Activated CD4-positive, alpha-beta T cell treated with anti-CD3 and anti-CD28 coated beads, Interleukin-2, amount 10 ng/mL, durations not matched to agents 7 days and 5 days (primary cell): ENCODE measurements around the gene TMEM163. TPM values are rescaled to one million over a fixed set of nuclear protein-coding genes. Genes with fewer than 3 reads are reported as not detected.

ENCODE experiments used
- CTCF ChIA-PET: fragments of 350-600 bp; sonication (Branson Sonifier 250); formaldehyde crosslinking; loops from one replicate; lab custom pipeline; 2021; ENCODE audit warnings: antibody characterized with exemption; lab: Charles Lee
- POLR2A ChIA-PET: fragments of 350-600 bp; sonication (Branson Sonifier 250); formaldehyde crosslinking; loops from one replicate; lab custom pipeline; 2021; ENCODE audit warnings: antibody characterized with exemption; lab: Charles Lee
- DNase-seq: peaks from one replicate; pipeline ENCODE4 v3.0.0-alpha.2; 2020
- H3K27ac Mint-ChIP-seq: one replicate; pipeline ENCODE4 v1.8.0; 2021; ENCODE audit warnings: mild to moderate bottlenecking, moderate library complexity, mixed read lengths
- H3K27me3 Mint-ChIP-seq: one replicate; pipeline ENCODE4 v1.8.0; 2021; ENCODE audit warnings: mixed read lengths
- H3K36me3 Mint-ChIP-seq: one replicate; pipeline ENCODE4 v1.8.0; 2021; ENCODE audit warnings: low read depth, mixed read lengths
- H3K4me1 Mint-ChIP-seq: one replicate; pipeline ENCODE4 v1.8.0; 2021; ENCODE audit warnings: mixed read lengths
- H3K4me3 Mint-ChIP-seq: one replicate; pipeline ENCODE4 v1.8.0; 2021; ENCODE audit warnings: mild to moderate bottlenecking, moderate library complexity, mixed read lengths
- H3K9me3 Mint-ChIP-seq: one replicate; pipeline ENCODE4 v1.8.0; 2021; ENCODE audit warnings: mixed read lengths
- total RNA-seq, 2 experiments: library from RNA; stranded (reverse); gene quantifications; one replicate each; pipeline ENCODE4 v1.2.3, GENCODE V29; 2021

TMEM163 gene
- total RNA-seq, 2 experiments from 2014 or later = not detected

- no peak overlapping the region for H3K4me3 Mint-ChIP-seq
- POLR2A ChIA-PET = interaction anchor here (0.6 kb wide), 1 partner anchor 780 kb away, joined by 4 read pairs; no protein-coding TSS in a partner anchor
- H3K4me1 Mint-ChIP-seq = no peaks in the 10 kb centered on the region
- no peaks in the 10 kb centered on the region for H3K36me3 Mint-ChIP-seq
- H3K27ac Mint-ChIP-seq = no peak overlapping the region
- CTCF ChIA-PET = interaction anchor here (1.1 kb wide), 1 partner anchor 10 kb away, joined by 4 read pairs; no protein-coding TSS in a partner anchor
- H3K27me3 Mint-ChIP-seq = no peaks in the 10 kb centered on the region
- H3K9me3 Mint-ChIP-seq = peaks cover 13% of the 10 kb centered on the region
- no peak for DNase-seq
Measured at GRCh38 chr2:134611316-134611715, 107.5 kb downstream of the TMEM163 start.

- Mint-ChIP-seq H3K9me3 (peaks cover 13% of the 10 kb centered on the region), H3K36me3 (no peaks in the 10 kb centered on the region), H3K4me3 (no peak overlapping the region), H3K27ac (no peak overlapping the region), H3K27me3 (no peaks in the 10 kb centered on the region), H3K4me1 (no peaks in the 10 kb centered on the region)
- ChIA-PET CTCF (interaction anchor here (0.6 to 1.1 kb wide), 2 partner anchors 10 to 1211 kb away, joined by 3 to 4 read pairs; no protein-coding TSS in a partner anchor), POLR2A (interaction anchor here (0.6 kb wide), 1 partner anchor 780 kb away, joined by 4 read pairs; no protein-coding TSS in a partner anchor)
- DNase-seq = no peak
Measured at GRCh38 chr2:134610871-134611270, 107.9 kb downstream of the TMEM163 start.

- Mint-ChIP-seq H3K4me1 (no peaks in the 10 kb centered on the region), H3K36me3 (no peaks in the 10 kb centered on the region), H3K4me3 (no peak overlapping the region), H3K27me3 (no peaks in the 10 kb centered on the region), H3K27ac (no peak overlapping the region), H3K9me3 (peaks cover 13% of the 10 kb centered on the region)
- no peak for DNase-seq
- POLR2A ChIA-PET = no interaction called here
- CTCF ChIA-PET = interaction anchor here (1.1 kb wide), 1 partner anchor 9 kb away, joined by 4 read pairs; no protein-coding TSS in a partner anchor
Measured at GRCh38 chr2:134609924-134610513, 108.8 kb downstream of the TMEM163 start.

- DNase-seq = no peak
- Mint-ChIP-seq H3K27me3 (no peaks in the 10 kb centered on the region), H3K4me3 (no peak overlapping the region), H3K36me3 (no peaks in the 10 kb centered on the region), H3K9me3 (peaks cover 2% of the 10 kb centered on the region), H3K4me1 (no peaks in the 10 kb centered on the region), H3K27ac (no peak overlapping the region)
- ChIA-PET CTCF (no interaction called here), POLR2A (no interaction called here)
Measured at GRCh38 chr2:134603966-134604365, 114.8 kb downstream of the TMEM163 start.

GRCh38 chr2:134602666-134603065, 116.1 kb downstream of the TMEM163 start:
- Mint-ChIP-seq H3K4me1 (no peaks in the 10 kb centered on the region), H3K9me3 (peaks cover 4% of the 10 kb centered on the region), H3K27me3 (no peaks in the 10 kb centered on the region), H3K4me3 (no peak overlapping the region), H3K36me3 (no peaks in the 10 kb centered on the region), H3K27ac (no peak overlapping the region)
- ChIA-PET CTCF (no interaction called here), POLR2A (no interaction called here)
- DNase-seq = no peak

- no peaks in the 10 kb centered on the region for H3K27me3 Mint-ChIP-seq
- ChIA-PET POLR2A (no interaction called here), CTCF (interaction anchor here (1.2 kb wide), 1 partner anchor 9 kb away, joined by 4 read pairs; no protein-coding TSS in a partner anchor)
- no peaks in the 10 kb centered on the region for H3K36me3 Mint-ChIP-seq
- no peaks in the 10 kb centered on the region for H3K4me1 Mint-ChIP-seq
- H3K9me3 Mint-ChIP-seq = peaks cover 4% of the 10 kb centered on the region
- no peak overlapping the region for H3K4me3 Mint-ChIP-seq
- H3K27ac Mint-ChIP-seq = no peak overlapping the region
- DNase-seq = no peak
Measured at GRCh38 chr2:134601264-134601663, 117.5 kb downstream of the TMEM163 start.

GRCh38 chr2:134600208-134600607, 118.6 kb downstream of the TMEM163 start:
- ChIA-PET CTCF (no interaction called here), POLR2A (no interaction called here)
- Mint-ChIP-seq H3K27me3 (no peaks in the 10 kb centered on the region), H3K9me3 (peaks cover 4% of the 10 kb centered on the region), H3K36me3 (no peaks in the 10 kb centered on the region), H3K4me1 (no peaks in the 10 kb centered on the region), H3K27ac (no peak overlapping the region), H3K4me3 (no peak overlapping the region)
- no peak for DNase-seq

- H3K27ac Mint-ChIP-seq = no peak overlapping the region
- ChIA-PET POLR2A (no interaction called here), CTCF (interaction anchor here (1.3 kb wide), 1 partner anchor 28 kb away, joined by 3 read pairs; no protein-coding TSS in a partner anchor)
- H3K9me3 Mint-ChIP-seq = peaks cover 4% of the 10 kb centered on the region
- no peak overlapping the region for H3K4me3 Mint-ChIP-seq
- H3K36me3 Mint-ChIP-seq = no peaks in the 10 kb centered on the region
- DNase-seq = no peak
- H3K27me3 Mint-ChIP-seq = no peaks in the 10 kb centered on the region
- no peaks in the 10 kb centered on the region for H3K4me1 Mint-ChIP-seq
Measured at GRCh38 chr2:134599236-134599635, 119.6 kb downstream of the TMEM163 start.

- Mint-ChIP-seq H3K4me3 (no peak overlapping the region), H3K27ac (no peak overlapping the region), H3K4me1 (no peaks in the 10 kb centered on the region), H3K36me3 (no peaks in the 10 kb centered on the region), H3K9me3 (peaks cover 28% of the 10 kb centered on the region), H3K27me3 (no peaks in the 10 kb centered on the region)
- ChIA-PET CTCF (no interaction called here), POLR2A (no interaction called here)
- no peak for DNase-seq
Measured at GRCh38 chr2:134594399-134594798, 124.4 kb downstream of the TMEM163 start.

- ChIA-PET CTCF (no interaction called here), POLR2A (no interaction called here)
- Mint-ChIP-seq H3K4me3 (no peak overlapping the region), H3K4me1 (no peaks in the 10 kb centered on the region), H3K27me3 (no peaks in the 10 kb centered on the region), H3K36me3 (no peaks in the 10 kb centered on the region), H3K27ac (no peak overlapping the region), H3K9me3 (peaks cover 28% of the 10 kb centered on the region)
- no peak for DNase-seq
Measured at GRCh38 chr2:134593519-134593918, 125.3 kb downstream of the TMEM163 start.

GRCh38 chr2:134592377-134592776, 126.4 kb downstream of the TMEM163 start:
- Mint-ChIP-seq H3K9me3 (peaks cover 31% of the 10 kb centered on the region), H3K4me3 (no peak overlapping the region), H3K27me3 (no peaks in the 10 kb centered on the region), H3K36me3 (no peaks in the 10 kb centered on the region), H3K27ac (no peak overlapping the region), H3K4me1 (no peaks in the 10 kb centered on the region)
- ChIA-PET CTCF (no interaction called here), POLR2A (no interaction called here)
- DNase-seq = no peak

- CTCF ChIA-PET = no interaction called here
- POLR2A ChIA-PET = no interaction called here
- H3K27me3 Mint-ChIP-seq = no peaks in the 10 kb centered on the region
- no peaks in the 10 kb centered on the region for H3K4me1 Mint-ChIP-seq
- H3K9me3 Mint-ChIP-seq = peaks cover 32% of the 10 kb centered on the region
- H3K4me3 Mint-ChIP-seq = no peak overlapping the region
- no peak overlapping the region for H3K27ac Mint-ChIP-seq
- no peak for DNase-seq
- H3K36me3 Mint-ChIP-seq = no peaks in the 10 kb centered on the region
Measured at GRCh38 chr2:134591526-134591925, 127.3 kb downstream of the TMEM163 start.

GRCh38 chr2:134590679-134591078, 128.1 kb downstream of the TMEM163 start:
- H3K27me3 Mint-ChIP-seq = no peaks in the 10 kb centered on the region
- peaks cover 32% of the 10 kb centered on the region for H3K9me3 Mint-ChIP-seq
- no peaks in the 10 kb centered on the region for H3K4me1 Mint-ChIP-seq
- H3K27ac Mint-ChIP-seq = no peak overlapping the region
- H3K4me3 Mint-ChIP-seq = no peak overlapping the region
- CTCF ChIA-PET = no interaction called here
- POLR2A ChIA-PET = no interaction called here
- no peak for DNase-seq
- no peaks in the 10 kb centered on the region for H3K36me3 Mint-ChIP-seq
